Measurements from ENCODE around the gene ADK. TPM values are rescaled to one million over a fixed set of nuclear protein-coding genes. Genes with fewer than 3 reads are reported as not detected.
A peak's percentile ranks its signal among the peaks of the same experiment; 100 is the strongest.
"Not testable (repeated sequence)": the region's sequence is repeated elsewhere in the genome, so short reads cannot be mapped to it uniquely, and the experiment has no call there.

The ADK gene
- total RNA-seq, 2 experiments from 2014 or later: 26.4 to 31.1 TPM

- Histone ChIP-seq H3K36me3 (ENCODE audit: insufficient read depth, low read length) (no peaks in the 10 kb centered on the region), H4K20me1 (ENCODE audit: insufficient read depth, low read length) (no peaks in the 10 kb centered on the region), H3K79me2 (ENCODE audit: insufficient read depth, low read depth, low read length) (no peaks in the 10 kb centered on the region), H3K4me3 (ENCODE audit: low read depth, low read length, poor library complexity, severe bottlenecking) (no peak overlapping the region), H3K4me2 (ENCODE audit: low read length) (no peak overlapping the region), H3K27ac (ENCODE audit: low read depth, low read length, poor library complexity, severe bottlenecking) (no peak overlapping the region), H2AFZ (ENCODE audit: low read length) (no peak overlapping the region), H3K4me1 (ENCODE audit: insufficient read depth, low read length, poor library complexity, severe bottlenecking) (no peaks in the 10 kb centered on the region), H3K9me2 (ENCODE audit: insufficient read depth, low read length) (no peaks in the 10 kb centered on the region), H3K9me3 (ENCODE audit: low read length) (0 out of 2 replicates have a peak, but pooled peaks cover 6% of the 10 kb centered on the region)
- intact Hi-C loops (cut with micrococcal nuclease; ENCODE audit: unreplicated experiment): no loop called here
- ChIA-PET POLR2A (no interaction called here), CTCF (ENCODE audit: unreplicated experiment) (no interaction called here)
- no peak for DNase-seq (ENCODE audit: low spot score)
- no TSS peak for BruUV-seq (replicated peaks)
- no peak for TF ChIP-seq EZH2phosphoT487 (IDR thresholded peaks at IDR 0.05; ENCODE audit: borderline replicate concordance, low read depth, low read length)
- no peak for TF ChIP-seq CTCF (conservative IDR thresholded peaks at IDR 0.05; ENCODE audit: low read length)
These were observed 424.2 kb downstream of the ADK start for GRCh38 chr10:74575191-74575720.

GRCh38 chr10:74575912-74576311 lies 424.9 kb downstream of the ADK start:
- no peaks in the 10 kb centered on the region for H3K79me2 ChIP-seq (ENCODE audit: insufficient read depth, low read depth, low read length)
- intact Hi-C loops (cut with micrococcal nuclease; ENCODE audit: unreplicated experiment): no loop called here
- H3K4me1 ChIP-seq (ENCODE audit: insufficient read depth, low read length, poor library complexity, severe bottlenecking): no peaks in the 10 kb centered on the region
- no peak overlapping the region for H3K4me2 ChIP-seq (ENCODE audit: low read length)
- no peak for DNase-seq (ENCODE audit: low spot score)
- no peaks in the 10 kb centered on the region for H3K9me2 ChIP-seq (ENCODE audit: insufficient read depth, low read length)
- no peak overlapping the region for H2AFZ ChIP-seq (ENCODE audit: low read length)
- no peak overlapping the region for H3K27ac ChIP-seq (ENCODE audit: low read depth, low read length, poor library complexity, severe bottlenecking)
- H3K9me3 ChIP-seq (ENCODE audit: low read length): 0 out of 2 replicates have a peak, but pooled peaks cover 6% of the 10 kb centered on the region
- H3K36me3 ChIP-seq (ENCODE audit: insufficient read depth, low read length): no peaks in the 10 kb centered on the region
- H3K4me3 ChIP-seq (ENCODE audit: low read depth, low read length, poor library complexity, severe bottlenecking): no peak overlapping the region
- BruUV-seq (replicated peaks): TSS peak; percentile 40
- TF ChIP-seq EZH2phosphoT487 (IDR thresholded peaks at IDR 0.05; ENCODE audit: borderline replicate concordance, low read depth, low read length) (no peak), CTCF (conservative IDR thresholded peaks at IDR 0.05; ENCODE audit: low read length) (no peak)
- ChIA-PET POLR2A (no interaction called here), CTCF (ENCODE audit: unreplicated experiment) (no interaction called here)
- H4K20me1 ChIP-seq (ENCODE audit: insufficient read depth, low read length): no peaks in the 10 kb centered on the region

GRCh38 chr10:74576586-74576985 lies 425.6 kb downstream of the ADK start:
- no peak overlapping the region for H3K4me2 ChIP-seq (ENCODE audit: low read length)
- no peak for DNase-seq (ENCODE audit: low spot score)
- H2AFZ ChIP-seq (ENCODE audit: low read length): no peak overlapping the region
- CTCF ChIA-PET (ENCODE audit: unreplicated experiment): no interaction called here
- intact Hi-C loops (cut with micrococcal nuclease; ENCODE audit: unreplicated experiment): no loop called here
- no peak for TF ChIP-seq CTCF (conservative IDR thresholded peaks at IDR 0.05; ENCODE audit: low read length)
- no peak for TF ChIP-seq EZH2phosphoT487 (IDR thresholded peaks at IDR 0.05; ENCODE audit: borderline replicate concordance, low read depth, low read length)
- H3K79me2 ChIP-seq (ENCODE audit: insufficient read depth, low read depth, low read length): no peaks in the 10 kb centered on the region
- no peaks in the 10 kb centered on the region for H3K36me3 ChIP-seq (ENCODE audit: insufficient read depth, low read length)
- 0 out of 2 replicates have a peak, but pooled peaks cover 6% of the 10 kb centered on the region for H3K9me3 ChIP-seq (ENCODE audit: low read length)
- no peak overlapping the region for H3K27ac ChIP-seq (ENCODE audit: low read depth, low read length, poor library complexity, severe bottlenecking)
- BruUV-seq (replicated peaks): no TSS peak
- POLR2A ChIA-PET: no interaction called here
- no peak overlapping the region for H3K4me3 ChIP-seq (ENCODE audit: low read depth, low read length, poor library complexity, severe bottlenecking)
- H4K20me1 ChIP-seq (ENCODE audit: insufficient read depth, low read length): no peaks in the 10 kb centered on the region
- no peaks in the 10 kb centered on the region for H3K4me1 ChIP-seq (ENCODE audit: insufficient read depth, low read length, poor library complexity, severe bottlenecking)
- no peaks in the 10 kb centered on the region for H3K9me2 ChIP-seq (ENCODE audit: insufficient read depth, low read length)

GRCh38 chr10:74580438-74580837 lies 429.4 kb downstream of the ADK start:
- CTCF ChIA-PET (ENCODE audit: unreplicated experiment); H2AFZ ChIP-seq (ENCODE audit: low read length); H3K36me3 ChIP-seq (ENCODE audit: insufficient read depth, low read length); H3K4me2 ChIP-seq (ENCODE audit: low read length); H4K20me1 ChIP-seq (ENCODE audit: insufficient read depth, low read length); H3K9me2 ChIP-seq (ENCODE audit: insufficient read depth, low read length); BruUV-seq (replicated peaks); H3K79me2 ChIP-seq (ENCODE audit: insufficient read depth, low read depth, low read length); H3K4me3 ChIP-seq (ENCODE audit: low read depth, low read length, poor library complexity, severe bottlenecking); H3K4me1 ChIP-seq (ENCODE audit: insufficient read depth, low read length, poor library complexity, severe bottlenecking); H3K9me3 ChIP-seq (ENCODE audit: low read length); DNase-seq (ENCODE audit: low spot score); H3K27ac ChIP-seq (ENCODE audit: low read depth, low read length, poor library complexity, severe bottlenecking): not testable (repeated sequence)
- intact Hi-C loops (cut with micrococcal nuclease; ENCODE audit: unreplicated experiment): loop anchor here (10.0 kb wide), 1 partner anchor 244 kb away; the partner anchor contains the start of gene KAT6B
- POLR2A ChIA-PET: interaction anchor here (0.6 kb wide), 1 partner anchor 114 kb away, joined by 3 read pairs; no protein-coding TSS in a partner anchor

Data from OCI-LY7 (cell line).